Breast epithelium (tissue), 4 donors: ENCODE data around the gene SPTLC1. TPM values are rescaled to one million over a fixed set of nuclear protein-coding genes. Genes with fewer than 3 reads are reported as not detected.

Experiments used
- DNase-seq, 2 donors: peaks; one replicate each; pipeline ENCODE4 v3.0.0-alpha.2; 2019; ENCODE audit warnings: low spot score in 2 of 2
- H3K27ac ChIP-seq, 2 donors: fragments of 200-600 bp; sonication (generic) in 1 of 2; one replicate each; pipeline ENCODE4 v1.5.1; 2016 to 2019; ENCODE audit warnings: mild to moderate bottlenecking in 1 of 2
- H3K27me3 ChIP-seq, 2 donors: fragments of 200-600 bp; sonication (generic) in 1 of 2; one replicate each; pipeline versions ENCODE4 v1.5.1 to v1.6.0; 2017 to 2019; ENCODE audit warnings: control low read depth in 1 of 2, mild to moderate bottlenecking in 1 of 2
- H3K36me3 ChIP-seq: fragments of 200-600 bp; one replicate; pipeline ENCODE4 v1.5.1; 2019
- H3K4me1 ChIP-seq, 2 donors: fragments of 200-600 bp; sonication (generic); one replicate each; pipeline ENCODE4 v1.5.1; 2016 to 2019; ENCODE audit warnings: control low read depth in 1 of 2
- H3K4me3 ChIP-seq, 3 donors: fragments of 200-600 bp; sonication (generic); 1 replicate in 2 of 3; 2 replicates in 1 of 3; pipeline ENCODE4 v1.5.1; 2016 to 2019; ENCODE audit warnings: mild to moderate bottlenecking in 3 of 3, moderate library complexity in 2 of 3
- H3K9me3 ChIP-seq, 2 donors: fragments of 200-600 bp; sonication (generic) in 1 of 2; one replicate each; pipeline ENCODE4 v1.5.1; 2016 to 2019; ENCODE audit warnings: control low read depth in 1 of 2
- CTCF ChIP-seq, 3 donors: fragments of 450-650 bp; IDR thresholded peaks; one replicate each; pipeline ENCODE4 v1.5.1; 2016 to 2017; ENCODE audit warnings: antibody characterized with exemption in 3 of 3, mild to moderate bottlenecking in 3 of 3, moderate library complexity in 3 of 3
- POLR2A ChIP-seq: fragments of 450-650 bp; IDR thresholded peaks from one replicate; pipeline ENCODE4 v1.6.1; 2016; ENCODE audit warnings: antibody characterized with exemption, mild to moderate bottlenecking, moderate library complexity
- POLR2AphosphoS5 ChIP-seq, 3 donors: sonication (generic); formaldehyde crosslinking; IDR thresholded peaks; one replicate each; pipeline ENCODE4 v1.6.1; 2017; ENCODE audit warnings: antibody characterized with exemption in 3 of 3
- intact Hi-C: fragments of 100-400 bp; cut with DNase I; formaldehyde crosslinking; loops from one replicate; pipeline ENCODE4 v1.15.1; 2023; ENCODE audit warnings: low total_unique reads
- total RNA-seq, 3 donors: library from RNA; depleted of rRNA; stranded (reverse); fragments of >200 nt; gene quantifications; one replicate each; pipeline ENCODE4 v1.1.0, GENCODE V29; 2016

The SPTLC1 gene
- total RNA-seq, 3 donors from 2014 or later = 89.8 to 109 (median 99.7) TPM

- DNase-seq = no peak
- no peaks in the 10 kb centered on the region for H3K36me3 ChIP-seq
- intact Hi-C loops = no loop called here
- no peak overlapping the region for H3K27ac ChIP-seq
- no peaks in the 10 kb centered on the region for H3K27me3 ChIP-seq
- H3K4me1 ChIP-seq = no peaks in the 10 kb centered on the region
- no peak overlapping the region for H3K4me3 ChIP-seq
- H3K9me3 ChIP-seq = peaks cover 0 to 11% of the 10 kb centered on the region in 2 donors
- no peak for TF ChIP-seq POLR2AphosphoS5 (IDR thresholded peaks at IDR 0.05)
- TF ChIP-seq CTCF (IDR thresholded peaks at IDR 0.05) = no peak
- no peak for TF ChIP-seq POLR2A
These were observed 129.5 kb downstream of the SPTLC1 start for GRCh38 chr9:91985692-91986091.

Other genes starting within 250 kb of the SPTLC1 start
- gene ROR2, start 165.2 kb downstream of the SPTLC1 start, total RNA-seq = 10 to 100 TPM in 2 of 3 donors, 1 to 10 TPM in 1; 2.1 to 25.6 (median 10.2) TPM
- gene IARS1, start 178.3 kb upstream of the SPTLC1 start, total RNA-seq = 100 to 1,000 TPM in 2 of 3 donors, 10 to 100 TPM in 1; 56.5 to 111 (median 111) TPM
- gene NOL8, start 209.9 kb upstream of the SPTLC1 start, total RNA-seq = 10 to 100 TPM; 31.2 to 66.6 (median 49.8) TPM
- gene CENPP, start 210.5 kb upstream of the SPTLC1 start, total RNA-seq = 1 to 10 TPM; 3.9 to 6.1 (median 4.5) TPM